Hepatocyte (in vitro differentiated cells): Measurements from ENCODE around the gene GIMAP5.

Experiments
- CTCF ChIP-seq: fragments of 200-600 bp; sonication (generic); IDR thresholded peaks from 2 replicates; pipeline ENCODE4 v1.5.1; 2016; ENCODE audit warnings: antibody characterized with exemption, mild to moderate bottlenecking; ENCODE audit not compliant: poor library complexity
- EZH2phosphoT487 ChIP-seq: fragments of 200-600 bp; sonication (generic); IDR thresholded peaks from one replicate; pipeline ENCODE4 v1.6.1; 2018; ENCODE audit warnings: antibody characterized with exemption, mild to moderate bottlenecking, low read depth, moderate library complexity; ENCODE audit not compliant: unreplicated experiment, severe bottlenecking

GRCh38 chr7:150754951-150755350 lies 17.7 kb downstream of the GIMAP5 start:
- no peak for TF ChIP-seq CTCF
- TF ChIP-seq EZH2phosphoT487, result no peak
